B cell (primary cell): ENCODE results near the gene SLC12A6. TPM values are rescaled to one million over a fixed set of nuclear protein-coding genes. Genes with fewer than 3 reads are reported as not detected.

Experiments
- ATAC-seq: fragments of 200-7000 bp; cut with Tn5 transposase; one replicate; pipeline ENCODE4 v1.10.0; 2021; ENCODE audit warnings: low read depth, mild to moderate bottlenecking, moderate number of reproducible peaks, moderate library complexity
- CTCF ChIA-PET: fragments of 350-600 bp; sonication (Branson Sonifier 250); formaldehyde crosslinking; loops from one replicate; lab custom pipeline; 2021; ENCODE audit warnings: antibody characterized with exemption, inconsistent platforms; lab: Charles Lee
- POLR2A ChIA-PET: fragments of 350-600 bp; sonication (Branson Sonifier 250); formaldehyde crosslinking; loops from one replicate; lab custom pipeline; 2021; ENCODE audit warnings: antibody characterized with exemption; lab: Charles Lee
- DNase-seq: peaks from one replicate; pipeline ENCODE4 v3.0.0; 2013
- H2AFZ ChIP-seq: 2 replicates; pipeline ENCODE4 v1.6.1; 2012; ENCODE audit warnings: mild to moderate bottlenecking, low read depth, low read length; ENCODE audit not compliant: insufficient read depth, poor library complexity, severe bottlenecking
- H3K27ac ChIP-seq, 2 donors: 1 replicate in 1 of 2; 2 replicates in 1 of 2; pipeline ENCODE4 v1.5.1; 2012 to 2013; ENCODE audit warnings: low read length in 2 of 2, mild to moderate bottlenecking in 2 of 2, moderate library complexity in 1 of 2
- H3K27me3 ChIP-seq, 4 experiments: fragments of 200-600 bp in 1 of 4; sonication (generic) in 1 of 4; replicated peaks in 1 of 4; 1 replicate in 2 of 4; 2 replicates in 2 of 4; pipeline versions ENCODE4 v1.6.1 to v1.7.0; 2013 to 2016; ENCODE audit warnings: low read length in 3 of 4, mild to moderate bottlenecking in 2 of 4, mixed read lengths in 1 of 4, moderate library complexity in 1 of 4; ENCODE audit not compliant: insufficient read depth in 4 of 4, control insufficient read depth in 3 of 4; ENCODE audit errors: control extremely low read depth in 1 of 4
- H3K36me3 ChIP-seq, 2 experiments: replicated peaks in 1 of 2; 1 replicate in 1 of 2; 2 replicates in 1 of 2; pipeline versions ENCODE4 v1.6.1 to v1.7.1; 2013; ENCODE audit warnings: low read length in 1 of 2; ENCODE audit not compliant: insufficient read depth in 2 of 2, control insufficient read depth in 1 of 2; ENCODE audit errors: control extremely low read depth in 1 of 2, extremely low read depth in 1 of 2
- H3K4me1 ChIP-seq, 2 donors: fragments of 200-600 bp in 1 of 2; sonication (generic) in 1 of 2; 1 replicate in 1 of 2; 2 replicates in 1 of 2; pipeline versions ENCODE4 v1.5.1 to v1.6.1; 2013 to 2017; ENCODE audit warnings: low read length in 2 of 2; ENCODE audit not compliant: control insufficient read depth in 2 of 2, insufficient read depth in 2 of 2
- H3K4me2 ChIP-seq: replicated peaks from 2 replicates; pipeline ENCODE3; 2012; ENCODE audit warnings: mild to moderate bottlenecking, low read depth, low read length; ENCODE audit not compliant: poor library complexity, severe bottlenecking
- H3K4me3 ChIP-seq, 5 experiments: fragments of 200-600 bp in 1 of 5; sonication (generic) in 1 of 5; 1 replicate in 3 of 5; 2 replicates in 2 of 5; pipeline versions ENCODE4 v1.5.1 to v1.7.0; 2011 to 2016; ENCODE audit warnings: low read length in 4 of 5, mild to moderate bottlenecking in 4 of 5, low read depth in 2 of 5, control low read depth in 1 of 5, moderate library complexity in 1 of 5; ENCODE audit not compliant: insufficient read depth in 1 of 5; ENCODE audit errors: control extremely low read depth in 1 of 5, extremely low read depth in 1 of 5
- H3K79me2 ChIP-seq: fragments of 200-600 bp; sonication (generic); one replicate; pipeline ENCODE4 v1.6.0; 2016; ENCODE audit warnings: low read length; ENCODE audit not compliant: control insufficient read depth, insufficient read depth
- H3K9ac ChIP-seq: fragments of 200-600 bp; sonication (generic); 2 replicates; pipeline ENCODE4 v1.6.1; 2017; ENCODE audit warnings: mild to moderate bottlenecking, low read length, moderate library complexity
- H3K9me3 ChIP-seq, 3 donors: one replicate each; pipeline versions ENCODE4 v1.6.1 to v1.7.1; 2013; ENCODE audit warnings: low read length in 2 of 3; ENCODE audit not compliant: control insufficient read depth in 2 of 3, insufficient read depth in 1 of 3; ENCODE audit errors: control extremely low read depth in 1 of 3
- H4K20me1 ChIP-seq: 2 replicates; pipeline ENCODE4 v1.6.0; 2012; ENCODE audit warnings: mild to moderate bottlenecking, low read length; ENCODE audit not compliant: insufficient read depth, control insufficient read depth, poor library complexity, severe bottlenecking
- H3K27ac Mint-ChIP-seq: one replicate; pipeline ENCODE4 v1.8.0; 2021; ENCODE audit warnings: mixed read lengths
- H3K27me3 Mint-ChIP-seq: one replicate; pipeline ENCODE4 v1.8.0; 2021; ENCODE audit warnings: mixed read lengths
- H3K4me1 Mint-ChIP-seq: one replicate; pipeline ENCODE4 v1.8.0; 2021; ENCODE audit warnings: mixed read lengths
- H3K4me3 Mint-ChIP-seq: one replicate; pipeline ENCODE4 v1.8.0; 2021; ENCODE audit warnings: mixed read lengths
- H3K9me3 Mint-ChIP-seq: one replicate; pipeline ENCODE4 v1.8.0; 2022; ENCODE audit warnings: mixed read lengths; ENCODE audit not compliant: insufficient read depth
- CTCF ChIP-seq: fragments of 200-600 bp; IDR thresholded peaks from one replicate; pipeline ENCODE4 v1.8.0; 2022; ENCODE audit warnings: antibody characterized with exemption, mild to moderate bottlenecking
- EZH2 ChIP-seq: IDR thresholded peaks from 2 replicates; pipeline ENCODE4 v1.6.1; 2012; ENCODE audit warnings: borderline replicate concordance, low read depth, mild to moderate bottlenecking, moderate library complexity, low read length; ENCODE audit not compliant: insufficient read depth, poor library complexity, severe bottlenecking
- WGBS: methylation state at CpG from one replicate; pipeline ENCODE4 v1.1.5; 2013; ENCODE audit warnings: missing lambda C conversion rate; ENCODE audit not compliant: insufficient coverage; 5-methylcytosine and 5-hydroxymethylcytosine counted together
- intact Hi-C: fragments of 100-400 bp; cut with micrococcal nuclease; formaldehyde crosslinking; loops from one replicate; pipeline ENCODE4 v1.10.0; 2022
- polyA plus RNA-seq: library from polyadenylated mRNA; depleted of rRNA; stranded (reverse); fragments of >200 nt; gene quantifications from 2 replicates; pipeline ENCODE4 v1.2.3, GENCODE V29; 2012
- total RNA-seq, 2 donors: library from RNA; stranded (reverse); fragments of 120-200 nt in 1 of 2; gene quantifications; 1 replicate in 1 of 2; 2 replicates in 1 of 2; pipeline versions ENCODE4 v1.2.3 to v1.2.4, GENCODE V29; 2013 to 2022

Gene SLC12A6
- total and polyA plus RNA-seq, 2 donors (not counting 1 experiment from before 2014, with no cell fraction given): 75.8 to 141 TPM

- no peak overlapping the region for H3K4me3 Mint-ChIP-seq
- peak overlapping the region; percentile 0 for H3K4me2 ChIP-seq
- intact Hi-C loops: no loop called here
- H3K9me3 Mint-ChIP-seq: no peaks in the 10 kb centered on the region
- no peaks in the 10 kb centered on the region for H3K27me3 Mint-ChIP-seq
- no peaks in the 10 kb centered on the region for H3K9me3 ChIP-seq
- DNase-seq (no peak), ATAC-seq (no peak)
- POLR2A ChIA-PET: no interaction called here
- no peak overlapping the region for H3K4me3 ChIP-seq
- WGBS: no CpG with 5 or more reads among the region's 1 CpG
- no peak overlapping the region for H3K27ac Mint-ChIP-seq
- H4K20me1 ChIP-seq: peaks cover 80% of the 10 kb centered on the region
- H3K4me1 Mint-ChIP-seq: peaks cover 43% of the 10 kb centered on the region
- H3K4me1 ChIP-seq: peaks cover 6 to 15% of the 10 kb centered on the region in 2 donors
- H3K27me3 ChIP-seq: no peaks in the 10 kb centered on the region
- H3K79me2 ChIP-seq: peaks cover 93% of the 10 kb centered on the region
- H3K36me3 ChIP-seq: peaks cover 0 to 10% of the 10 kb centered on the region in 2 experiments
- no peak overlapping the region for H3K9ac ChIP-seq
- no peak for TF ChIP-seq CTCF
- no peak for TF ChIP-seq EZH2
- CTCF ChIA-PET: no interaction called here
- H3K27ac ChIP-seq: no peak overlapping the region
- no peak overlapping the region for H2AFZ ChIP-seq
These were observed 40.5 kb downstream of the SLC12A6 start for GRCh38 chr15:34297059-34297458.

DNA sequence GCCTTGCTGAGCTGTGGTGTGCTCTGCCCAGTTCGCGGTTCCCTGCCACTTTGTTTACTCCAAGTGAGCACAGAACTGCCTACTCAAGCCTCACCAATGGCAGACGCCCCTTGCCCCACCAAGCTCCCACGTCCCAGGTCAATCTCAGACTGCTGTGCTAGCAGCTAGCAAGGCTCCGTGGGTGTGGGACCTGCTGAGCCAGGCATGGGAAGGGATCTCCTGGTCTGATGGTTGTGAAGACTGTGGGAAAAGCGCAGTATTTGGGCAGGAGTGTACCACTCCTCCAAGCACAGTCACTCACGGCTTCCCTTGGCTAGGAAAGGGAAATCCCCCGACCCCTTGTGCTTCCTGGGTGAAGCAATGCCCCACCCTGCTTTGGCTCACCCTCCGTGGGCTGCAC lies 45.0 kb downstream of the SLC12A6 start:
- DNase-seq (no peak), ATAC-seq (no peak)
- Histone ChIP-seq H4K20me1 (peaks cover 45% of the 10 kb centered on the region), H2AFZ (no peak overlapping the region), H3K4me1 (peaks cover 4% of the 10 kb centered on the region in 2 donors), H3K9ac (no peak overlapping the region), H3K36me3 (peaks cover 0 to 6% of the 10 kb centered on the region in 2 experiments), H3K27ac (no peak overlapping the region), H3K4me3 (no peak overlapping the region), H3K9me3 (no peaks in the 10 kb centered on the region), H3K79me2 (peaks cover 74% of the 10 kb centered on the region), H3K27me3 (no peaks in the 10 kb centered on the region), H3K4me2 (no peak overlapping the region)
- no peaks in the 10 kb centered on the region for H3K27me3 Mint-ChIP-seq
- intact Hi-C loops: no loop called here
- no peak overlapping the region for H3K4me3 Mint-ChIP-seq
- peaks cover 22% of the 10 kb centered on the region for H3K4me1 Mint-ChIP-seq
- CTCF ChIA-PET: interaction anchor here (0.9 kb wide), 1 partner anchor 51 kb away, joined by 3 read pairs; the partner anchor contains the start of genes NOP10 and NUTM1
- POLR2A ChIA-PET: interaction anchor here (0.6 kb wide), 1 partner anchor 50 kb away, joined by 6 read pairs; the partner anchor contains the start of gene NOP10
- no peaks in the 10 kb centered on the region for H3K9me3 Mint-ChIP-seq
- TF ChIP-seq EZH2 (no peak), CTCF (no peak)
- H3K27ac Mint-ChIP-seq: no peak overlapping the region
- WGBS: 94% methylated on average over 5 of the region's 9 CpGs
